ENCODE data around the gene ANKRD62. TPM values are rescaled to one million over a fixed set of nuclear protein-coding genes. Genes with fewer than 3 reads are reported as not detected.
"Not testable (repeated sequence)": the region's sequence is repeated elsewhere in the genome, so short reads cannot be mapped to it uniquely, and the experiment has no call there.

The ANKRD62 gene
- total and polyA plus RNA-seq, 2 donors from 2014 or later: not detected

DNA sequence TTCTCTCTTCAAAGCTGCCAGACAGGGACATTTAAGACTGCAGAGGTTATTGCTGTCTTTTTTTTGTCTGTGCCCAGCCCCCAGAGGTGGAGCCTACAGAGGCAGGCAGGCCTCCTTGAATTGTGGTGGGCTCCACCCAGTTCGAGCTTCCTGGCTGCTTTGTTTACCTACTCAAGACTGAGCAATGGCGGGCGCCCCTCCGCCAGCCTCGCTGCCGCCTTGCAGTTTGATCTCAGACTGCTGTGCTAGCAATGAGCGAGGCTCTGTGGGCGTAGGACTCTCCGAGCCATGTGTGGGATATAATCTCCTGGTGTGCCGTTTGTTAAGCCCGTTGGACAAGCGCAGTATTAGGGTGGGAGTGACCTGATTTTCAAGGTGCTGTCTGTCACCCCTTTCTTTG lies 47.2 kb downstream of the ANKRD62 start:
- H3K9me3 ChIP-seq (ENCODE audit: control insufficient read depth in 2 of 3, insufficient read depth in 1 of 3, low read length in 3 of 3); H3K4me3 ChIP-seq (ENCODE audit: low read length in 3 of 3); H3K36me3 ChIP-seq (ENCODE audit: control insufficient read depth in 2 of 3, insufficient read depth in 3 of 3, low read length in 3 of 3); FAIRE-seq; intact Hi-C loops (cut with DNase I); DNase-seq; H3K27ac ChIP-seq (ENCODE audit: low read depth in 2 of 2, low read length in 2 of 2); H3K4me1 ChIP-seq (ENCODE audit: control insufficient read depth in 2 of 3, insufficient read depth in 2 of 3, low read depth in 1 of 3, low read length in 3 of 3); H3K9ac ChIP-seq (ENCODE audit: low read length in 3 of 3); H3K27me3 ChIP-seq (ENCODE audit: control insufficient read depth, insufficient read depth, low read length): not testable (repeated sequence)

DNA sequence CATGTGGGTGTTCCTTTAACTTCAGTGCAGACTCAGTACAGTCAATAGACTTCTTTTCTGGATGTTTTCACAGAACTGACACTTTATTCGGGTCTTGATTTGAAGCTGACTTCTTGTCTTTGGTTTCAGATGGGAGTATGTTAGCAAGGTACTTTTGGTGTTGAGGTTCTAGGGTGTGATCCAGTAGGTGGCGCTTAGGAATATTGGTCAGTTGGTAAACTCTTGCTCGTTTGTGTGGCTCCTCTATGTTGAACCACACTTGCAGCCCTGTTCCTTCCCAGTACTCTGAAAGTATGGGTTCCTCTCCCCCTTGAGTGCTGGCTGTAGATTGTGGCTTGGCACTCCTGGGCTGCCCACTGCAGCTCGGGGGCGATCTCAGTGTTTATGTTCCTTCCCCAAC lies 48.1 kb downstream of the ANKRD62 start:
- intact Hi-C loops (cut with DNase I); FAIRE-seq; H3K4me3 ChIP-seq (ENCODE audit: low read length in 3 of 3): not testable (repeated sequence)

DNA sequence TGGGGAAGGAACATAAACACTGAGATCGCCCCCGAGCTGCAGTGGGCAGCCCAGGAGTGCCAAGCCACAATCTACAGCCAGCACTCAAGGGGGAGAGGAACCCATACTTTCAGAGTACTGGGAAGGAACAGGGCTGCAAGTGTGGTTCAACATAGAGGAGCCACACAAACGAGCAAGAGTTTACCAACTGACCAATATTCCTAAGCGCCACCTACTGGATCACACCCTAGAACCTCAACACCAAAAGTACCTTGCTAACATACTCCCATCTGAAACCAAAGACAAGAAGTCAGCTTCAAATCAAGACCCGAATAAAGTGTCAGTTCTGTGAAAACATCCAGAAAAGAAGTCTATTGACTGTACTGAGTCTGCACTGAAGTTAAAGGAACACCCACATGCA lies 55.8 kb downstream of the ANKRD62 start:
- FAIRE-seq; H3K27me3 ChIP-seq (ENCODE audit: control insufficient read depth, insufficient read depth, low read length): not testable (repeated sequence)

More for the DNA sequence above, 48.1 kb downstream of the ANKRD62 start:
- not testable (repeated sequence) for H3K4me1 ChIP-seq (ENCODE audit: control insufficient read depth in 2 of 3, insufficient read depth in 2 of 3, low read depth in 1 of 3, low read length in 3 of 3); H3K27me3 ChIP-seq (ENCODE audit: control insufficient read depth, insufficient read depth, low read length); H3K27ac ChIP-seq (ENCODE audit: low read depth in 2 of 2, low read length in 2 of 2); H3K9me3 ChIP-seq (ENCODE audit: control insufficient read depth in 2 of 3, insufficient read depth in 1 of 3, low read length in 3 of 3); DNase-seq; H3K36me3 ChIP-seq (ENCODE audit: control insufficient read depth in 2 of 3, insufficient read depth in 3 of 3, low read length in 3 of 3); H3K9ac ChIP-seq (ENCODE audit: low read length in 3 of 3)

DNA sequence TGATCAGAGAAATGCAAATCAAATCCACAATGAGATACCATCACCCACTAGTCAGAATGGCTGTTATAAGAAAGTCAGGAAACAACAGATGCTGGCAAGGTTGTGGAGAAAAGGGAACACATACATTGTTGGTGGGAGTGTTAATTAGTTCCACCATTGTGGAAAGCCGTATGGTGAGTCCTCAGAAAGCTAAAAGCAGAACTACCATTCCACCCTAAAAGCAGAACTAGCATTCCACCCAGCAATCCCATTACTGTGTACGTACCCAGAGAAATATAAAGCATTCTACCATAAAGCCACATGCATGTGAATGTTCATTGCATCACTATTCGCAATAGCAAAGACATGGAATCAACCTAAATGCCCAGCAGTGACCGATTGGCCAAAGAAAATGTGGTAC lies 60.7 kb downstream of the ANKRD62 start:
- H3K36me3 ChIP-seq (ENCODE audit: control insufficient read depth in 2 of 3, insufficient read depth in 3 of 3, low read length in 3 of 3): no peaks in the 10 kb centered on the region
- no peak overlapping the region for H3K27ac ChIP-seq (ENCODE audit: low read depth in 2 of 2, low read length in 2 of 2)
- no peaks in the 10 kb centered on the region for H3K9me3 ChIP-seq (ENCODE audit: control insufficient read depth in 2 of 3, insufficient read depth in 1 of 3, low read length in 3 of 3)
- TF ChIP-seq, protein P1, sequence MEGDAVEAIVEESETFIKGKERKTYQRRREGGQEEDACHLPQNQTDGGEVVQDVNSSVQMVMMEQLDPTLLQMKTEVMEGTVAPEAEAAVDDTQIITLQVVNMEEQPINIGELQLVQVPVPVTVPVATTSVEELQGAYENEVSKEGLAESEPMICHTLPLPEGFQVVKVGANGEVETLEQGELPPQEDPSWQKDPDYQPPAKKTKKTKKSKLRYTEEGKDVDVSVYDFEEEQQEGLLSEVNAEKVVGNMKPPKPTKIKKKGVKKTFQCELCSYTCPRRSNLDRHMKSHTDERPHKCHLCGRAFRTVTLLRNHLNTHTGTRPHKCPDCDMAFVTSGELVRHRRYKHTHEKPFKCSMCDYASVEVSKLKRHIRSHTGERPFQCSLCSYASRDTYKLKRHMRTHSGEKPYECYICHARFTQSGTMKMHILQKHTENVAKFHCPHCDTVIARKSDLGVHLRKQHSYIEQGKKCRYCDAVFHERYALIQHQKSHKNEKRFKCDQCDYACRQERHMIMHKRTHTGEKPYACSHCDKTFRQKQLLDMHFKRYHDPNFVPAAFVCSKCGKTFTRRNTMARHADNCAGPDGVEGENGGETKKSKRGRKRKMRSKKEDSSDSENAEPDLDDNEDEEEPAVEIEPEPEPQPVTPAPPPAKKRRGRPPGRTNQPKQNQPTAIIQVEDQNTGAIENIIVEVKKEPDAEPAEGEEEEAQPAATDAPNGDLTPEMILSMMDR (IDR thresholded peaks at IDR 0.05; ENCODE audit: borderline replicate concordance, extremely low read depth, insufficient read depth): no peak
- intact Hi-C loops (cut with DNase I): no loop called here
- FAIRE-seq (no peak), DNase-seq (no peak)
- no peaks in the 10 kb centered on the region for H3K27me3 ChIP-seq (ENCODE audit: control insufficient read depth, insufficient read depth, low read length)
- H3K9ac ChIP-seq (ENCODE audit: low read length in 3 of 3): no peak overlapping the region
- H3K4me1 ChIP-seq (ENCODE audit: control insufficient read depth in 2 of 3, insufficient read depth in 2 of 3, low read depth in 1 of 3, low read length in 3 of 3): no peaks in the 10 kb centered on the region
- H3K4me3 ChIP-seq (ENCODE audit: low read length in 3 of 3): no peak overlapping the region

More for the DNA sequence above, 55.8 kb downstream of the ANKRD62 start:
- DNase-seq; H3K9me3 ChIP-seq (ENCODE audit: control insufficient read depth in 2 of 3, insufficient read depth in 1 of 3, low read length in 3 of 3); H3K4me1 ChIP-seq (ENCODE audit: control insufficient read depth in 2 of 3, insufficient read depth in 2 of 3, low read depth in 1 of 3, low read length in 3 of 3); H3K4me3 ChIP-seq (ENCODE audit: low read length in 3 of 3); H3K36me3 ChIP-seq (ENCODE audit: control insufficient read depth in 2 of 3, insufficient read depth in 3 of 3, low read length in 3 of 3); H3K27ac ChIP-seq (ENCODE audit: low read depth in 2 of 2, low read length in 2 of 2); H3K9ac ChIP-seq (ENCODE audit: low read length in 3 of 3); intact Hi-C loops (cut with DNase I): not testable (repeated sequence)

DNA sequence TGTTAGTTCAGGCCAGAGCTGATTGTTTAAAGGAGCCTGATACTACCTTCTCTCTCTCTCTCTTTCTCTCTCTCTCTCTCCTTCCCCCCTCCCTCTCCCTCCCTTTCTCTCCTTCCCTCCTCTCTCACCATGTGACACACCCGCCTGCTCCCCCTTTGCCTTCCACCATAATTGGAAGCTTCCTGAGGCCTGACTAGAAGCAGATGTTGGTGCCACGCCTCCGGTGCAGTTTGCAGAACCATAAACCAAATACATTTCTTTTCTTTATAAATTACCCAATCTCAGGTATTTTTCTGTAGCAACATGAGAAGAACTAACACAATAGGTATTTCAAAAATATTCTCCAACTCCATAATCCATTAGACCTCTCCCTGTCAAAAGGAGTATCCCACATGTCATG lies 62.4 kb downstream of the ANKRD62 start:
- TF ChIP-seq, protein P1 (IDR thresholded peaks at IDR 0.05; ENCODE audit: borderline replicate concordance, extremely low read depth, insufficient read depth): no peak
- Histone ChIP-seq H3K4me1 (ENCODE audit: control insufficient read depth in 2 of 3, insufficient read depth in 2 of 3, low read depth in 1 of 3, low read length in 3 of 3) (no peaks in the 10 kb centered on the region), H3K9ac (ENCODE audit: low read length in 3 of 3) (no peak overlapping the region), H3K9me3 (ENCODE audit: control insufficient read depth in 2 of 3, insufficient read depth in 1 of 3, low read length in 3 of 3) (no peaks in the 10 kb centered on the region), H3K27me3 (ENCODE audit: control insufficient read depth, insufficient read depth, low read length) (no peaks in the 10 kb centered on the region), H3K4me3 (ENCODE audit: low read length in 3 of 3) (no peak overlapping the region), H3K27ac (ENCODE audit: low read depth in 2 of 2, low read length in 2 of 2) (no peak overlapping the region), H3K36me3 (ENCODE audit: control insufficient read depth in 2 of 3, insufficient read depth in 3 of 3, low read length in 3 of 3) (no peaks in the 10 kb centered on the region)
- intact Hi-C loops (cut with DNase I): no loop called here
- no peak for DNase-seq
- no peak for FAIRE-seq

Measured in kidney (tissue), 14 donors.